ENCODE results near the gene TULP4.
A peak's percentile ranks its signal among the peaks of the same experiment; 100 is the strongest.
"Not testable (repeated sequence)": the region's sequence is repeated elsewhere in the genome, so short reads cannot be mapped to it uniquely, and the experiment has no call there.

The TULP4 gene

GRCh38 chr6:158295976-158296853, 16.1 kb upstream of the TULP4 start:
- DNase-seq (ENCODE audit: low spot score) = not testable (repeated sequence)

- DNase-seq (ENCODE audit: low spot score) = not testable (repeated sequence)
These were observed 15.4 kb upstream of the TULP4 start for GRCh38 chr6:158296854-158297324.

- DNase-seq (ENCODE audit: low spot score) = not testable (repeated sequence)
These were observed 14.6 kb upstream of the TULP4 start for GRCh38 chr6:158297657-158298056.

- not testable (repeated sequence) for DNase-seq (ENCODE audit: low spot score)
These were observed 11.7 kb upstream of the TULP4 start for GRCh38 chr6:158300306-158301143.

- not testable (repeated sequence) for DNase-seq (ENCODE audit: low spot score)
These were observed 10.7 kb upstream of the TULP4 start for GRCh38 chr6:158301561-158301960.

GRCh38 chr6:158302195-158302796, 10.0 kb upstream of the TULP4 start:
- DNase-seq (ENCODE audit: low spot score) = not testable (repeated sequence)

GRCh38 chr6:158303210-158303731, 9.0 kb upstream of the TULP4 start:
- DNase-seq (ENCODE audit: low spot score) = no peak

- no peak for DNase-seq (ENCODE audit: low spot score)
These were observed 8.0 kb upstream of the TULP4 start for GRCh38 chr6:158304254-158304653.

GRCh38 chr6:158309814-158310213, 2.5 kb upstream of the TULP4 start:
- DNase-seq (ENCODE audit: low spot score) = no peak

- DNase-seq (ENCODE audit: low spot score) = no peak
These were observed 1.1 kb upstream of the TULP4 start for GRCh38 chr6:158311193-158311592.

- no peak for DNase-seq (ENCODE audit: low spot score)
These were observed 639 bp upstream of the TULP4 start for GRCh38 chr6:158311626-158312025.

GRCh38 chr6:158312672-158313397, 570 bp downstream of the TULP4 start:
- peak; percentile 50 for DNase-seq (ENCODE audit: low spot score)

GRCh38 chr6:158313989-158314388, 1.7 kb downstream of the TULP4 start:
- no peak for DNase-seq (ENCODE audit: low spot score)

- DNase-seq (ENCODE audit: low spot score) = no peak
These were observed 2.5 kb downstream of the TULP4 start for GRCh38 chr6:158314737-158315136.

GRCh38 chr6:158316022-158316421, 3.8 kb downstream of the TULP4 start:
- DNase-seq (ENCODE audit: low spot score) = no peak

- no peak for DNase-seq (ENCODE audit: low spot score)
These were observed 9.7 kb downstream of the TULP4 start for GRCh38 chr6:158321960-158322359.

GRCh38 chr6:158322400-158322723, 10.1 kb downstream of the TULP4 start:
- DNase-seq (ENCODE audit: low spot score) = no peak

GRCh38 chr6:158322724-158323560, 10.7 kb downstream of the TULP4 start:
- DNase-seq (ENCODE audit: low spot score) = no peak

- no peak for DNase-seq (ENCODE audit: low spot score)
These were observed 11.3 kb downstream of the TULP4 start for GRCh38 chr6:158323561-158323958.

- DNase-seq (ENCODE audit: low spot score) = no peak
These were observed 11.9 kb downstream of the TULP4 start for GRCh38 chr6:158324136-158324535.

- DNase-seq (ENCODE audit: low spot score) = no peak
These were observed 14.9 kb downstream of the TULP4 start for GRCh38 chr6:158327211-158327610.
